HEK293 (cell line): Measurements from ENCODE around the gene ERG.

Source experiments
- CTCF ChIA-PET: fragments of 350-600 bp; formaldehyde crosslinking; extraction: SDS; loops from one replicate; lab custom pipeline; 2021; ENCODE audit warnings: antibody characterized with exemption; lab: Yijun Ruan, JAX
- POLR2A ChIA-PET: fragments of 300-600 bp; formaldehyde crosslinking; extraction: SDS; loops from one replicate; lab custom pipeline; 2020; ENCODE audit warnings: antibody characterized with exemption, inconsistent platforms; lab: Yijun Ruan, JAX
- H3K27ac ChIP-seq: fragments of 200-500 bp; sonication (Bioruptor generic); 2 replicates; pipeline ENCODE4 v1.5.1; 2014; ENCODE audit warnings: low read depth, low read length, control low read depth, inconsistent platforms; ENCODE audit errors: extremely low read depth
- H3K36me3 ChIP-seq, 2 experiments: fragments of 200-500 bp in 1 of 2; sonication (Bioruptor generic) in 1 of 2; 1 replicate in 1 of 2; 2 replicates in 1 of 2; pipeline ENCODE4 v1.5.1; 2014 to 2017; ENCODE audit warnings: inconsistent platforms in 2 of 2, low read length in 2 of 2; ENCODE audit not compliant: control insufficient read depth in 2 of 2, insufficient read depth in 1 of 2
- H3K4me1 ChIP-seq: fragments of 200-500 bp; sonication (Bioruptor generic); 2 replicates; pipeline ENCODE4 v1.5.1; 2014; ENCODE audit warnings: mild to moderate bottlenecking, low read length, inconsistent platforms; ENCODE audit not compliant: control insufficient read depth, insufficient read depth
- H3K4me3 ChIP-seq: 2 replicates; pipeline ENCODE4 v1.5.1; 2011; ENCODE audit warnings: low read depth, mild to moderate bottlenecking, control low read depth, low read length, moderate library complexity
- H3K9me3 ChIP-seq: fragments of 200-500 bp; sonication (Bioruptor generic); 2 replicates; pipeline ENCODE4 v1.5.1; 2014; ENCODE audit warnings: low read depth, low read length, inconsistent platforms; ENCODE audit not compliant: control insufficient read depth, insufficient read depth
- BCL11A ChIP-seq: fragments of 450-650 bp; formaldehyde crosslinking; IDR thresholded peaks from 2 replicates; pipeline ENCODE4 v1.5.1; 2016; ENCODE audit warnings: low read depth, missing biosample characterization, missing genetic modification characterization
- BCL11B ChIP-seq: fragments of 450-650 bp; formaldehyde crosslinking; IDR thresholded peaks from 2 replicates; pipeline ENCODE4 v1.5.1; 2016; ENCODE audit warnings: low read depth, missing biosample characterization, missing genetic modification characterization
- MEIS1 ChIP-seq: sonication (generic); formaldehyde crosslinking; IDR thresholded peaks from 2 replicates; pipeline ENCODE4 v1.8.1; 2022; ENCODE audit warnings: missing genetic modification reagents, mild to moderate bottlenecking, borderline replicate concordance
- OSR2 ChIP-seq: fragments of 450-650 bp; formaldehyde crosslinking; IDR thresholded peaks from 2 replicates; pipeline ENCODE4 v1.5.1; 2016; ENCODE audit warnings: missing biosample characterization, missing genetic modification characterization
- PRDM1 ChIP-seq: fragments of 450-650 bp; formaldehyde crosslinking; IDR thresholded peaks from 2 replicates; pipeline ENCODE4; 2016; ENCODE audit warnings: missing biosample characterization, missing genetic modification characterization
- ZBTB21 ChIP-seq: fragments of 450-650 bp; formaldehyde crosslinking; IDR thresholded peaks from 2 replicates; pipeline ENCODE4 v1.5.1; 2017; ENCODE audit warnings: missing biosample characterization, missing genetic modification characterization
- ZBTB7A ChIP-seq: fragments of 450-650 bp; formaldehyde crosslinking; IDR thresholded peaks from 2 replicates; pipeline ENCODE4 v1.5.1; 2016; ENCODE audit warnings: low read depth, missing biosample characterization, missing genetic modification characterization
- ZFHX2 ChIP-seq: fragments of 450-650 bp; formaldehyde crosslinking; conservative IDR thresholded peaks from 2 replicates; pipeline ENCODE4 v1.5.1; 2016; ENCODE audit warnings: missing biosample characterization, missing genetic modification characterization
- ZNF10 ChIP-seq: fragments of 450-650 bp; formaldehyde crosslinking; IDR thresholded peaks from 2 replicates; pipeline ENCODE4 v1.5.1; 2017; ENCODE audit warnings: missing biosample characterization, missing genetic modification characterization
- ZNF132 ChIP-seq: fragments of 450-650 bp; formaldehyde crosslinking; IDR thresholded peaks from 2 replicates; pipeline ENCODE4 v1.5.1; 2017; ENCODE audit warnings: missing biosample characterization, missing genetic modification characterization, borderline replicate concordance
- ZNF148 ChIP-seq: fragments of 450-650 bp; formaldehyde crosslinking; IDR thresholded peaks from 2 replicates; pipeline ENCODE4 v1.5.0; 2017; ENCODE audit warnings: missing biosample characterization, missing genetic modification characterization, borderline replicate concordance
- ZNF2 ChIP-seq: fragments of 450-650 bp; formaldehyde crosslinking; IDR thresholded peaks from 2 replicates; pipeline ENCODE4 v1.5.1; 2016; ENCODE audit warnings: missing biosample characterization, missing genetic modification characterization
- ZNF221 ChIP-seq: fragments of 450-650 bp; formaldehyde crosslinking; IDR thresholded peaks from 2 replicates; pipeline ENCODE4 v1.5.1; 2017; ENCODE audit warnings: missing biosample characterization, missing genetic modification characterization, borderline replicate concordance
- ZNF223 ChIP-seq: fragments of 450-650 bp; formaldehyde crosslinking; IDR thresholded peaks from 2 replicates; pipeline ENCODE4 v1.5.1; 2016; ENCODE audit warnings: missing biosample characterization, missing genetic modification characterization
- ZNF248 ChIP-seq: fragments of 450-650 bp; formaldehyde crosslinking; IDR thresholded peaks from 2 replicates; pipeline ENCODE4 v1.5.1; 2017; ENCODE audit warnings: missing biosample characterization, missing genetic modification characterization
- ZNF292 ChIP-seq: fragments of 450-650 bp; formaldehyde crosslinking; IDR thresholded peaks from 2 replicates; pipeline ENCODE4 v1.5.1; 2016; ENCODE audit warnings: low read depth, missing biosample characterization, missing genetic modification characterization, borderline replicate concordance
- ZNF350 ChIP-seq: fragments of 450-650 bp; formaldehyde crosslinking; IDR thresholded peaks from 2 replicates; pipeline ENCODE4 v1.5.0; 2017; ENCODE audit warnings: missing biosample characterization, mild to moderate bottlenecking, missing genetic modification characterization
- ZNF423 ChIP-seq: fragments of 450-650 bp; formaldehyde crosslinking; IDR thresholded peaks from 2 replicates; pipeline ENCODE4 v1.5.1; 2016; ENCODE audit warnings: missing biosample characterization, missing genetic modification characterization
- ZNF433 ChIP-seq: fragments of 450-650 bp; formaldehyde crosslinking; IDR thresholded peaks from 2 replicates; pipeline ENCODE4 v1.5.1; 2016; ENCODE audit warnings: missing biosample characterization, missing genetic modification characterization, low read depth
- ZNF48 ChIP-seq: fragments of 450-650 bp; formaldehyde crosslinking; IDR thresholded peaks from 2 replicates; pipeline ENCODE4 v1.5.1; 2016; ENCODE audit warnings: missing biosample characterization, missing genetic modification characterization
- ZNF513 ChIP-seq: fragments of 450-650 bp; IDR thresholded peaks from 2 replicates; pipeline ENCODE4 v1.5.1; 2018; ENCODE audit warnings: missing biosample characterization, missing genetic modification characterization
- ZNF530 ChIP-seq: fragments of 450-650 bp; formaldehyde crosslinking; IDR thresholded peaks from 2 replicates; pipeline ENCODE4 v1.5.1; 2016; ENCODE audit warnings: low read depth, missing biosample characterization, missing genetic modification characterization
- ZNF626 ChIP-seq: fragments of 450-650 bp; sonication (Bioruptor Pico); formaldehyde crosslinking; IDR thresholded peaks from 2 replicates; pipeline ENCODE4 v1.5.1; 2018; ENCODE audit warnings: missing biosample characterization, missing genetic modification characterization, inconsistent platforms
- ZNF670 ChIP-seq: fragments of 450-650 bp; formaldehyde crosslinking; IDR thresholded peaks from 2 replicates; pipeline ENCODE4 v1.5.1; 2016; ENCODE audit warnings: missing biosample characterization, missing genetic modification characterization, low read depth
- ZNF747 ChIP-seq: fragments of 450-650 bp; formaldehyde crosslinking; IDR thresholded peaks from 2 replicates; pipeline ENCODE4 v1.5.1; 2016; ENCODE audit warnings: missing biosample characterization, missing genetic modification characterization
- ZSCAN5A ChIP-seq: fragments of 450-650 bp; formaldehyde crosslinking; IDR thresholded peaks from 2 replicates; pipeline ENCODE4 v1.5.1; 2016; ENCODE audit warnings: missing biosample characterization, missing genetic modification characterization
- TF ChIP-seq, protein P1 (sequence below): fragments of 450-650 bp; formaldehyde crosslinking; IDR thresholded peaks from 2 replicates; pipeline ENCODE4 v1.5.1; 2016; ENCODE audit warnings: missing biosample characterization, missing genetic modification characterization

Gene ERG

DNA sequence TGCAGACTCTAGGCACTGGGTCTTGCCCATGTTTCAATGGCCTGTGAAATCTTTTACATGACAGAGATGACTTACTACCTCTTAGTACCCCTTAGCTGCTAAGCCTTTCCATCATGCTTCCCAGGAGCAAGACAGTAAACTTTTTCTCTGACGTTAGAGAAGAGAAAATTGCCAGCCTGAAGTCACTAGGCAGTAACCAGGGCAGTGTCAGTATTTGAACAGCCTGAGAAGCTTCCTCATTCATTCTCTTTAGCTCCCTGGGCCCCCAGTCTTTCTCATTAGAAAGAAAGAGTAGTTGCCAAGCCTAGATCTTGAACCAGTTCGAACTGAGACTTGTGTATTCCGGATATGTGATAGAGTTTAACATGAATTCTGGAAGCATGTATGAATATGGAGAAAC lies 99.2 kb downstream of the ERG start (continued):
- no peak for TF ChIP-seq ZNF48 (tag by site-specific recombination)
- TF ChIP-seq ZNF423 (tag by site-specific recombination) = no peak
- no peak for TF ChIP-seq ZBTB7A (tag by site-specific recombination)
- no peak for TF ChIP-seq PRDM1

DNA sequence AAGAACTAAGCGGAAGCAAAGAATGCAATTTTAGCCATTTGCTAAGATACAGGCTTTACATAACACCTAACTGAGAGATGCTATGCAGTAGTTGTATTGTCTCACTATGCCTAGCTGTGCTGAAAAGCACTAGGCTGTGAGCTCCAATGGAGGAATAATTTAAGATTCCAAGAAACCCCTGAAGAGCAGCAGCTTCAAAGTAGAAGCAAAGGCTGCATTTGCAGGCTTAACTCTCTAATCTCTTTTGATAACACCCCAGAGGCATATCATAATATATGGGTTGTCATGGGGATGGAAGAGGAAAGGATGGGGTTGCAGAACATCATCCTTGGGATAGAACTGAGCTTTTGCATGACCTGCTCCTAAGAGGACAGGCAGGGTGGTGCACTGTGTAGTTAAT lies 102.0 kb downstream of the ERG start:
- ChIA-PET POLR2A (no interaction called here), CTCF (interaction anchor here (0.6 to 1.5 kb wide), 3 partner anchors 9 to 267 kb away, joined by 3 to 6 read pairs (median 3); no protein-coding TSS in a partner anchor)
- no peak for TF ChIP-seq ZNF132 (tag by site-specific recombination)
- no peak for TF ChIP-seq ZBTB21 (tag by site-specific recombination)
- TF ChIP-seq ZNF221 (tag by site-specific recombination) = no peak
- TF ChIP-seq OSR2 (tag by site-specific recombination) = no peak
- TF ChIP-seq ZNF513 (tag by site-specific recombination) = no peak
- TF ChIP-seq ZNF747 (tag by site-specific recombination) = no peak
- no peak for TF ChIP-seq ZNF433 (tag by site-specific recombination)
- no peak for TF ChIP-seq ZNF223 (tag by site-specific recombination)
- no peak for TF ChIP-seq ZNF292 (tag by site-specific recombination)
- no peak for TF ChIP-seq BCL11B
- Histone ChIP-seq H3K4me3 (no peak overlapping the region), H3K4me1 (no peaks in the 10 kb centered on the region), H3K27ac (no peak overlapping the region), H3K9me3 (no peaks in the 10 kb centered on the region), H3K36me3 (no peaks in the 10 kb centered on the region)

- Histone ChIP-seq H3K36me3 (no peaks in the 10 kb centered on the region), H3K9me3 (no peaks in the 10 kb centered on the region), H3K27ac (no peak overlapping the region), H3K4me1 (no peaks in the 10 kb centered on the region), H3K4me3 (no peak overlapping the region)
- POLR2A ChIA-PET = no interaction called here
- CTCF ChIA-PET = interaction anchor here (0.6 to 1.5 kb wide), 4 partner anchors 8 to 266 kb away, joined by 3 to 6 read pairs (median 3); no protein-coding TSS in a partner anchor
- TF ChIP-seq ZNF10 (tag by site-specific recombination) = no peak
- no peak for TF ChIP-seq MEIS1 (CRISPR knock-in tag)
- no peak for TF ChIP-seq ZNF2 (tag by site-specific recombination)
- no peak for TF ChIP-seq ZNF530 (tag by site-specific recombination)
- no peak for TF ChIP-seq ZFHX2 (tag by site-specific recombination)
- TF ChIP-seq ZNF48 (tag by site-specific recombination) = no peak
- TF ChIP-seq, protein P1, sequence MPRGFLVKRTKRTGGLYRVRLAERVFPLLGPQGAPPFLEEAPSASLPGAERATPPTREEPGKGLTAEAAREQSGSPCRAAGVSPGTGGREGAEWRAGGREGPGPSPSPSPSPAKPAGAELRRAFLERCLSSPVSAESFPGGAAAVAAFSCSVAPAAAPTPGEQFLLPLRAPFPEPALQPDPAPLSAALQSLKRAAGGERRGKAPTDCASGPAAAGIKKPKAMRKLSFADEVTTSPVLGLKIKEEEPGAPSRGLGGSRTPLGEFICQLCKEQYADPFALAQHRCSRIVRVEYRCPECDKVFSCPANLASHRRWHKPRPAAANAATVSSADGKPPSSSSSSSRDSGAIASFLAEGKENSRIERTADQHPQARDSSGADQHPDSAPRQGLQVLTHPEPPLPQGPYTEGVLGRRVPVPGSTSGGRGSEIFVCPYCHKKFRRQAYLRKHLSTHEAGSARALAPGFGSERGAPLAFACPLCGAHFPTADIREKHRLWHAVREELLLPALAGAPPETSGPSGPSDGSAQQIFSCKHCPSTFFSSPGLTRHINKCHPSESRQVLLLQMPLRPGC (tag by site-specific recombination) = no peak
- TF ChIP-seq BCL11A = no peak
- TF ChIP-seq ZNF626 (tag by site-specific recombination) = no peak
- TF ChIP-seq ZNF248 = no peak
- no peak for TF ChIP-seq ZNF670 (tag by site-specific recombination)
- no peak for TF ChIP-seq ZNF350 (tag by site-specific recombination)
- no peak for TF ChIP-seq ZSCAN5A
- no peak for TF ChIP-seq ZNF148
These were observed 102.7 kb downstream of the ERG start for GRCh38 chr21:38395581-38395980.
